GM18502 (cell line): ENCODE results near the gene CCDC180.
"Not testable (repeated sequence)": the region's sequence is repeated elsewhere in the genome, so short reads cannot be mapped to it uniquely, and the experiment has no call there.

Experiments used
- ATAC-seq: cut with Tn5 transposase; IDR thresholded peaks from one replicate; pipeline ENCODE4 v1.9.1; 2021; ENCODE audit warnings: mild to moderate bottlenecking; ENCODE audit not compliant: unreplicated experiment, poor library complexity

CCDC180 gene

GRCh38 chr9:97310023-97310422, 2.6 kb downstream of the CCDC180 start:
- ATAC-seq: no peak

GRCh38 chr9:97310896-97311295, 3.4 kb downstream of the CCDC180 start:
- no peak for ATAC-seq

GRCh38 chr9:97311798-97312500, 4.5 kb downstream of the CCDC180 start:
- ATAC-seq: no peak

GRCh38 chr9:97312556-97312955, 5.1 kb downstream of the CCDC180 start:
- ATAC-seq: no peak

GRCh38 chr9:97313243-97313642, 5.8 kb downstream of the CCDC180 start:
- ATAC-seq: no peak

- ATAC-seq: no peak
Observed at GRCh38 chr9:97313746-97314145, 6.3 kb downstream of the CCDC180 start.

GRCh38 chr9:97314503-97314902, 7.0 kb downstream of the CCDC180 start:
- ATAC-seq: no peak

GRCh38 chr9:97315550-97315949, 8.1 kb downstream of the CCDC180 start:
- ATAC-seq: no peak

GRCh38 chr9:97316904-97317303, 9.4 kb downstream of the CCDC180 start:
- no peak for ATAC-seq

GRCh38 chr9:97318433-97318832, 11.0 kb downstream of the CCDC180 start:
- no peak for ATAC-seq

GRCh38 chr9:97319395-97319794, 11.9 kb downstream of the CCDC180 start:
- no peak for ATAC-seq

- no peak for ATAC-seq
Observed at GRCh38 chr9:97320080-97320642, 12.7 kb downstream of the CCDC180 start.

GRCh38 chr9:97321251-97321650, 13.8 kb downstream of the CCDC180 start:
- ATAC-seq: no peak

- ATAC-seq: no peak
Observed at GRCh38 chr9:97321691-97322090, 14.2 kb downstream of the CCDC180 start.

- no peak for ATAC-seq
Observed at GRCh38 chr9:97322105-97322504, 14.6 kb downstream of the CCDC180 start.

- no peak for ATAC-seq
Observed at GRCh38 chr9:97324954-97325353, 17.5 kb downstream of the CCDC180 start.

- ATAC-seq: no peak
Observed at GRCh38 chr9:97327562-97327961, 20.1 kb downstream of the CCDC180 start.

GRCh38 chr9:97332993-97333392, 25.5 kb downstream of the CCDC180 start:
- no peak for ATAC-seq

GRCh38 chr9:97335622-97336021, 28.2 kb downstream of the CCDC180 start:
- not testable (repeated sequence) for ATAC-seq

GRCh38 chr9:97348871-97349270, 41.4 kb downstream of the CCDC180 start:
- no peak for ATAC-seq

- ATAC-seq: no peak
Observed at GRCh38 chr9:97349400-97349799, 41.9 kb downstream of the CCDC180 start.

- no peak for ATAC-seq
Observed at GRCh38 chr9:97354637-97355036, 47.2 kb downstream of the CCDC180 start.
